Endothelial cell of umbilical vein (primary cell): Measurements from ENCODE around the gene FGFRL1. TPM values are rescaled to one million over a fixed set of nuclear protein-coding genes. Genes with fewer than 3 reads are reported as not detected.

Experiments
- BruUV-seq: library from RNA; stranded (reverse); fragments of 400-500 nt; replicated peaks from 2 replicates; lab custom pipeline; 2021; lab: Mats Ljungman, UMichigan
- CTCF ChIA-PET: fragments of 300-600, 350-600 bp; sonication (Branson Sonifier 250); formaldehyde crosslinking; loops from one replicate; lab custom pipeline; 2021; ENCODE audit warnings: antibody characterized with exemption, inconsistent platforms; lab: Charles Lee
- POLR2A ChIA-PET: fragments of 300-600, 350-600 bp; sonication (Branson Sonifier 250); formaldehyde crosslinking; loops from one replicate; lab custom pipeline; 2021; ENCODE audit warnings: antibody characterized with exemption, inconsistent platforms; lab: Charles Lee
- DNase-seq: peaks from one replicate; pipeline ENCODE4 v3.0.0-alpha.2; 2011; ENCODE audit warnings: low read depth, low spot score
- FAIRE-seq: peaks from 2 replicates; lab custom pipeline; 2011; peaks lifted over from hg19 to GRCh38; lab: Jason Lieb, UNC
- H2AFZ ChIP-seq: 2 replicates; pipeline ENCODE4 v1.6.0; 2012; ENCODE audit warnings: low read depth, low read length, control low read depth, inconsistent platforms
- H3K27ac ChIP-seq: 2 replicates; pipeline ENCODE4 v1.5.1; 2011; ENCODE audit warnings: low read depth, mild to moderate bottlenecking, control low read depth, low read length, moderate library complexity; ENCODE audit not compliant: insufficient read depth
- H3K27me3 ChIP-seq, 2 experiments: 2 replicates each; pipeline versions ENCODE4 v1.6.0 to v1.6.1; 2011; ENCODE audit warnings: low read length in 2 of 2, mixed read lengths in 1 of 2; ENCODE audit not compliant: control insufficient read depth in 2 of 2, insufficient read depth in 2 of 2
- H3K36me3 ChIP-seq, 2 experiments: 2 replicates in 1 of 2; 3 replicates in 1 of 2; pipeline ENCODE4 v1.5.1; 2011; ENCODE audit warnings: low read length in 2 of 2, mild to moderate bottlenecking in 1 of 2, moderate library complexity in 1 of 2; ENCODE audit not compliant: control insufficient read depth in 2 of 2, insufficient read depth in 2 of 2; ENCODE audit errors: extremely low read depth in 1 of 2
- H3K4me1 ChIP-seq: 3 replicates; pipeline ENCODE4 v1.5.1; 2011; ENCODE audit warnings: mild to moderate bottlenecking, low read length; ENCODE audit not compliant: control insufficient read depth, insufficient read depth; ENCODE audit errors: extremely low read depth
- H3K4me2 ChIP-seq: 2 replicates; pipeline ENCODE4 v1.6.1; 2011; ENCODE audit warnings: low read length, control low read depth, mixed read lengths; ENCODE audit not compliant: insufficient read depth
- H3K4me3 ChIP-seq, 3 experiments: fragments of 200-600 bp in 1 of 3; sonication (generic), shearing (Covaris generic) in 1 of 3; replicated peaks in 1 of 3; 2 replicates each; pipeline ENCODE4 v1.5.1; 2011 to 2016; ENCODE audit warnings: control low read depth in 3 of 3, low read length in 3 of 3, mild to moderate bottlenecking in 2 of 3, inconsistent platforms in 1 of 3, low read depth in 1 of 3, moderate library complexity in 1 of 3; ENCODE audit not compliant: insufficient read depth in 1 of 3
- H3K79me2 ChIP-seq: 2 replicates; pipeline ENCODE4 v1.6.0; 2012; ENCODE audit warnings: low read length, inconsistent platforms; ENCODE audit not compliant: control insufficient read depth, insufficient read depth
- H3K9ac ChIP-seq: replicated peaks from 2 replicates; pipeline ENCODE3; 2011; ENCODE audit warnings: low read length, control low read depth; ENCODE audit not compliant: insufficient read depth; ENCODE audit errors: extremely low read depth
- H3K9me1 ChIP-seq: replicated peaks from 3 replicates; pipeline ENCODE4 v1.6.0; 2011; ENCODE audit warnings: mild to moderate bottlenecking, low read length; ENCODE audit not compliant: control insufficient read depth, insufficient read depth; ENCODE audit errors: extremely low read depth
- H3K9me3 ChIP-seq: replicated peaks from 2 replicates; pipeline ENCODE4 v1.5.1; 2012; ENCODE audit warnings: low read length, inconsistent platforms; ENCODE audit not compliant: control insufficient read depth, insufficient read depth
- H4K20me1 ChIP-seq: replicated peaks from 2 replicates; pipeline ENCODE3; 2011; ENCODE audit warnings: mild to moderate bottlenecking, low read length; ENCODE audit not compliant: control insufficient read depth, insufficient read depth; ENCODE audit errors: extremely low read depth
- CTCF ChIP-seq, 2 donors: IDR thresholded peaks; 1 replicate in 1 of 2; 2 replicates in 1 of 2; pipeline ENCODE4 v1.5.1; 2011; ENCODE audit warnings: low read length in 2 of 2, mild to moderate bottlenecking in 2 of 2, moderate library complexity in 2 of 2, control low read depth in 1 of 2, inconsistent platforms in 1 of 2, low read depth in 1 of 2; ENCODE audit not compliant: insufficient read depth in 1 of 2; ENCODE audit errors: extremely low read depth in 1 of 2
- EZH2 ChIP-seq: IDR thresholded peaks from 2 replicates; pipeline ENCODE4 v1.6.1; 2012; ENCODE audit warnings: borderline replicate concordance, low read depth, mild to moderate bottlenecking, moderate library complexity, low read length, inconsistent platforms; ENCODE audit not compliant: severe bottlenecking
- FOS ChIP-seq: IDR thresholded peaks from 2 replicates; pipeline ENCODE4 v1.6.1; 2011; ENCODE audit warnings: mild to moderate bottlenecking, low read length, moderate library complexity, borderline replicate concordance; ENCODE audit not compliant: insufficient read depth
- GATA2 ChIP-seq: IDR thresholded peaks from 2 replicates; pipeline ENCODE4 v1.7.0; 2011; ENCODE audit warnings: low read depth, mild to moderate bottlenecking, moderate library complexity, mixed read lengths, low read length; ENCODE audit not compliant: insufficient read length, insufficient read depth
- JUN ChIP-seq: IDR thresholded peaks from 2 replicates; pipeline ENCODE4 v1.6.1; 2011; ENCODE audit warnings: borderline replicate concordance, low read depth; ENCODE audit not compliant: insufficient read length, insufficient read depth
- MAX ChIP-seq: IDR thresholded peaks from 2 replicates; pipeline ENCODE4 v1.6.1; 2011; ENCODE audit not compliant: insufficient read depth, insufficient read length
- MYC ChIP-seq: IDR thresholded peaks from one replicate; pipeline ENCODE4 v1.6.1; 2011; ENCODE audit warnings: mild to moderate bottlenecking, low read depth, low read length
- POLR2A ChIP-seq: IDR thresholded peaks from 2 replicates; pipeline ENCODE4 v1.6.1; 2012; ENCODE audit warnings: low read depth, mild to moderate bottlenecking, control low read depth, low read length
- POLR2AphosphoS5 ChIP-seq: IDR thresholded peaks from 2 replicates; pipeline ENCODE4 v1.6.1; 2012; ENCODE audit warnings: low read depth, mild to moderate bottlenecking, control low read depth, low read length, moderate library complexity; ENCODE audit not compliant: insufficient read depth
- dilution Hi-C: fragments of 300-500 bp; cut with MboI; formaldehyde crosslinking; loops from one replicate; pipeline ENCODE4 v1.15.0; 2019; ENCODE audit warnings: low sequenced_read_pairs; ENCODE audit not compliant: extremely low pct_ligation_motif_present
- intact Hi-C: fragments of 100-400 bp; cut with micrococcal nuclease; formaldehyde crosslinking; loops from one replicate; pipeline ENCODE4 v1.10.0; 2022
- polyA plus RNA-seq, 4 experiments: library from polyadenylated mRNA; depleted of rRNA in 3 of 4; stranded (reverse) in 3 of 4; unstranded in 1 of 4; fragments of >200 nt; gene quantifications; 2 replicates each; pipeline versions ENCODE4 v1.2.1 to v1.2.3, GENCODE V29; 2011 to 2012; ENCODE audit warnings: missing spikeins in 1 of 4
- total RNA-seq: library from RNA; stranded (reverse); gene quantifications from 2 replicates; pipeline ENCODE4 v1.2.3, GENCODE V29; 2021

The FGFRL1 gene
- total and polyA plus RNA-seq, 2 donors (not counting 3 experiments of a cell fraction or from before 2014, with no cell fraction given), result 33.3 to 74.6 TPM

GRCh38 chr4:1000686-1001260 is 10.7 kb upstream of the FGFRL1 start:
- intact Hi-C loops, result no loop called here
- Histone ChIP-seq H3K9me3 (no peaks in the 10 kb centered on the region), H3K4me3 (no peak overlapping the region), H3K9me1 (no peaks in the 10 kb centered on the region), H2AFZ (no peak overlapping the region), H3K27ac (no peak overlapping the region), H3K4me1 (no peaks in the 10 kb centered on the region), H4K20me1 (no peaks in the 10 kb centered on the region), H3K36me3 (no peaks in the 10 kb centered on the region), H3K79me2 (no peaks in the 10 kb centered on the region), H3K27me3 (peaks cover 36 to 47% of the 10 kb centered on the region in 2 experiments), H3K9ac (no peak overlapping the region), H3K4me2 (no peak overlapping the region)
- dilution Hi-C loops, result no loop called here
- no peak for TF ChIP-seq POLR2AphosphoS5
- no peak for TF ChIP-seq CTCF (IDR thresholded peaks at IDR 0.05; ENCODE audit: extremely low read depth in 1 of 2, insufficient read depth in 1 of 2, low read depth in 1 of 2, low read length in 2 of 2)
- TF ChIP-seq GATA2, result no peak
- TF ChIP-seq POLR2A, result no peak
- TF ChIP-seq JUN, result no peak
- TF ChIP-seq MAX, result no peak
- TF ChIP-seq MYC, result no peak
- no peak for TF ChIP-seq EZH2
- no peak for TF ChIP-seq FOS
- POLR2A ChIA-PET, result no interaction called here
- no TSS peak for BruUV-seq
- CTCF ChIA-PET, result no interaction called here
- DNase-seq, result no peak
- no peak for FAIRE-seq
